22Rv1 (cell line): ENCODE data around the gene LDLRAD4.

Experiments used
- H3K27ac ChIP-seq: fragments of 450-650 bp; 2 replicates; pipeline ENCODE4 v1.5.1; 2017
- ZFX ChIP-seq: fragments of 450-650 bp; IDR thresholded peaks from 2 replicates; pipeline ENCODE4 v1.6.1; 2017; ENCODE audit warnings: antibody characterized with exemption, borderline replicate concordance
- TF ChIP-seq, protein P1 (sequence below): fragments of 450-650 bp; IDR thresholded peaks from 2 replicates; pipeline ENCODE4 v1.5.1; 2017; ENCODE audit warnings: mild to moderate bottlenecking

Gene LDLRAD4

DNA sequence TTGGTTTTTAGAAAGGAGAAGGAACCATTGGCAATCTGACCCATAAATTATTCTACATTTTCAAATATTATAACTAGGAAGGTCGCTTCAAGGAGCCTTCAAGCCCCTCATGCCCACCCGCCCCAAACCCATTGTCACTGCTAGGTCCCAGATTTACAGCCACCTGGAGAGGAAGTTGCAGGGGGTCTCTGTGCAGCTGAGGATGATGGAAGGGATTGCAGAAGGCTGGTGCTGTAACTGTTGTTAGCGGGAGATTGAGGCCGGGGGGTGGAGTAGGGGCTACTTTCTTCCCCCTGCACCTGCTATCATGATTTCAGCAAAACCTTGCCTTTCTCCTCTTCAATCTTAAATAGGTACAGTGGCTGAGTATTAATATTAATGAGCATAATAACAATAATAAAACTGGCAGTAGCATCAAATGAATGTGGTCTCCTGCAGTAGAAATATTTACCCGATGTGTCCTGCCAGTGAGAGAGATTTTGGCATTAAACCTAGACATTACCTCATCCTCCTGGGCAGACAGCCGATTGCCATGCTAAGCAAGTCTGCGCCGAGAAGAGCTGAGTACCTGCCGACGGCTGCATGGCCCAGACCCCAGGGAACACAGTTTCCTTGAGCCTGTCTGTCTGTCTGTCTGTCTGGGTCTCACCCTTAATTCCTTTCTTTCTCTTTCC, 282.4 kb downstream of the LDLRAD4 start:
- no peak for TF ChIP-seq ZFX
- TF ChIP-seq, protein P1, sequence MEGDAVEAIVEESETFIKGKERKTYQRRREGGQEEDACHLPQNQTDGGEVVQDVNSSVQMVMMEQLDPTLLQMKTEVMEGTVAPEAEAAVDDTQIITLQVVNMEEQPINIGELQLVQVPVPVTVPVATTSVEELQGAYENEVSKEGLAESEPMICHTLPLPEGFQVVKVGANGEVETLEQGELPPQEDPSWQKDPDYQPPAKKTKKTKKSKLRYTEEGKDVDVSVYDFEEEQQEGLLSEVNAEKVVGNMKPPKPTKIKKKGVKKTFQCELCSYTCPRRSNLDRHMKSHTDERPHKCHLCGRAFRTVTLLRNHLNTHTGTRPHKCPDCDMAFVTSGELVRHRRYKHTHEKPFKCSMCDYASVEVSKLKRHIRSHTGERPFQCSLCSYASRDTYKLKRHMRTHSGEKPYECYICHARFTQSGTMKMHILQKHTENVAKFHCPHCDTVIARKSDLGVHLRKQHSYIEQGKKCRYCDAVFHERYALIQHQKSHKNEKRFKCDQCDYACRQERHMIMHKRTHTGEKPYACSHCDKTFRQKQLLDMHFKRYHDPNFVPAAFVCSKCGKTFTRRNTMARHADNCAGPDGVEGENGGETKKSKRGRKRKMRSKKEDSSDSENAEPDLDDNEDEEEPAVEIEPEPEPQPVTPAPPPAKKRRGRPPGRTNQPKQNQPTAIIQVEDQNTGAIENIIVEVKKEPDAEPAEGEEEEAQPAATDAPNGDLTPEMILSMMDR, result no peak
- H3K27ac ChIP-seq, result no peak overlapping the region

DNA sequence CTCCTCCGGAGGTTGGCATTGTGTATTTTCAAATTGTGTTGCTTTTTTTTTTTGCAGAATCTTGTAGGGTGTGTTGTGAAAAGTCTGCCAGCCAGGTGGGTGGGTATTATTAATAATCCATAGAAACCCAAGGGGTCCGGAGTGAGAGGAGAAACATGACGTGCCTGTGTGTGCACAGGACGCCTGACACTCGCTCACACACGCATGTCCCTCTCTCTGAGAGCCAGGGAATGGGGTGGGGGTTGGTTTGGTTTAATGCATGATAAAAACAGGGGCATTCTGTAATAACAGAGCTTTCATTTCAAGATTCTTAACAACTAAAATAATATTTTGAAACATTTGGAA, 283.0 kb downstream of the LDLRAD4 start:
- TF ChIP-seq, protein P1, result no peak
- TF ChIP-seq ZFX, result no peak
- H3K27ac ChIP-seq, result no peak overlapping the region

DNA sequence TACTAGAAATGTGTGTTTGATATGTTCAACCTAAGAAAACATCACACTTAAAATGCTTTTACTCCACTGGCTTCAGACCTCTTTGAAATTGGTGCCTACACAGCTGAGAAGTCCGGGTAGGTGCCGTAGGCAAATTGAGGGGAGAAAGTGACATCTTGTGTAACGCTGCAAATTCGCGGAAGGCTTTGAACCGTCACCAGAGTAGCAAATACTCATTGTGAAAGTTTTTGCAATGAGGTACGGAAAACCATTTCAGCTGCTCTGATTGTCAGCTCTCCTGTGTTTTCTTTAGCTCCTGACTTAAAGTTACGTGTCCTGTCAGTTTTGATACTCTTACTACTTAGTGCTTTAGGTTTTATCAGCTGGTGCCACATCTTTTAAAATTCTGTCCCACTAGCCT, 283.3 kb downstream of the LDLRAD4 start:
- no peak overlapping the region for H3K27ac ChIP-seq
- TF ChIP-seq, protein P1, result no peak
- no peak for TF ChIP-seq ZFX

DNA sequence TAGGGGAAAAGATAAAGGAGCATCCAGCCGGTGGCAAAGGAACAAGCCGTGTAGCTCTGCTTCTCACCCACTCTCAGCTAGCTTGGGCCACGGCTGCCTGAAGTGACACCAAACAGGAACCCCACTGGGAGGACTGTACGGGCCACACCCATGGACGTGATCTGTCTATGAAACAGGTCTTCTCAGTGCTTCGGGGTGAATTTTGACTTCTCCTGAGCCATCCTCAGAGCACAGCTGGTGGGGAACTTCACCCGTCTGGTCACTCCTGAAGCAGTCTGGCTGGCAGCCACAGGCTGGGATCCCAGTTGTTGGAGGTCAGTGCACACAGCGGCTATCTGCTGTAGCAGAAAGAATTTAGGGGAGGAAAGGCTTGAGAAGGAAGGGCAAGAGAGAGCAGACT, 284.0 kb downstream of the LDLRAD4 start:
- no peak for TF ChIP-seq ZFX
- TF ChIP-seq, protein P1, result no peak
- no peak overlapping the region for H3K27ac ChIP-seq

DNA sequence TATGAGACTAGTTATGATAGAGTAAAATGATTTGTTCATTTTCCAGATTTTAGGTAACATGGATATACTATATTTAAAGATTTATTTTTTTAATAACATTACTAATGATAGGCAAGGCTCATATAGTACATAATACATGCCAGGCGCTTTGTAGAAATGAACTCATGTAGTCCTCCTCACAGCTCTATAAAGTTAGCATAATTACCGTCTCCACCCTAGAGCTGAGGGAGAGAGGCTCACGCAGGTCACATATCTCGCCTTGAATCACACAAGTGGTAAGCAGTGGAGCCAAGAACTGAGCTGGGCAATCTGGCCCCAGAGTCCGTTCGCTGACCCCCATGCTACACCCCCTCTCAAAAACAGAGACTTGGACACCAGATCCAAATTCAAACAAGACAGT, 285.3 kb downstream of the LDLRAD4 start:
- TF ChIP-seq, protein P1, result no peak
- no peak for TF ChIP-seq ZFX
- no peak overlapping the region for H3K27ac ChIP-seq

- TF ChIP-seq, protein P1, result no peak
- TF ChIP-seq ZFX, result no peak
- H3K27ac ChIP-seq, result no peak overlapping the region
Measured at GRCh38 chr18:13505780-13506345, 287.3 kb downstream of the LDLRAD4 start.

GRCh38 chr18:13510594-13510993, 292.0 kb downstream of the LDLRAD4 start:
- TF ChIP-seq ZFX, result no peak
- TF ChIP-seq, protein P1, result no peak
- no peak overlapping the region for H3K27ac ChIP-seq
